GM12874 (cell line): ENCODE measurements around the gene CELSR3.

Experiments used
- CTCF ChIP-seq: IDR thresholded peaks from 2 replicates; pipeline ENCODE4 v1.5.1; 2011; ENCODE audit warnings: low read depth, mild to moderate bottlenecking, control low read depth, low read length, moderate library complexity; ENCODE audit not compliant: insufficient read depth

CELSR3 gene

DNA sequence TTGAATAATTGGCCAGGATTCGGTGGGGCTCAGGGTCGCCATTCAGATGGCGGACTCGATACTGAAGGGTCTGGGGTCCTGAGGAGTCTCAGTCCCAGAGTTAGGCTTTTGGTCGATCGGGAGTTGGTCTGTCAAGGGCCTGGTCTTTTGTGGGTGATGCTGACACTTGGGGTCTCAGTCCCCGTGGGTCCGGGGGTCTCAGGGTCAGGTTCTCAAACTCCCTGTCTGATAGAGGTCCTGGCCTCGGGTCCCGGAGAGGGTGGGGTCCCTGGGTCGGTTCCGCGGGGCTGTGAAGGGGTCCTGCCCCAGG is 22.6 kb upstream of the CELSR3 start:
- no peak for TF ChIP-seq CTCF

- TF ChIP-seq CTCF, result no peak
Measured at GRCh38 chr3:48684480-48685143, 21.9 kb upstream of the CELSR3 start.

DNA sequence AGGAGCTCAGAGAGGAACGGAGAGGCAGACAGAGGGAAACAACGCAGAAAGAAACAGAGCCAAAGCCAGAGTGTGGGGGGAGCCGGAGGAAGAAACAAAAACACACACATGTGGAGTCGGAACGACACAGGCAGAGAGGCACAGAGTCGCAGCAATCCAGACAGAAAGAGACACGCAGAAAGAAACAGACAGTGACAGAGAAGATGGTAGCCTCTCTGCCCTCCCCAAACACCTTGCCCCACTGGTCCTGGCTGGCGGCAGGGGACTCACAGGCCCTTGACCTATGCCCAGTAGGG is 21.3 kb upstream of the CELSR3 start:
- no peak for TF ChIP-seq CTCF

DNA sequence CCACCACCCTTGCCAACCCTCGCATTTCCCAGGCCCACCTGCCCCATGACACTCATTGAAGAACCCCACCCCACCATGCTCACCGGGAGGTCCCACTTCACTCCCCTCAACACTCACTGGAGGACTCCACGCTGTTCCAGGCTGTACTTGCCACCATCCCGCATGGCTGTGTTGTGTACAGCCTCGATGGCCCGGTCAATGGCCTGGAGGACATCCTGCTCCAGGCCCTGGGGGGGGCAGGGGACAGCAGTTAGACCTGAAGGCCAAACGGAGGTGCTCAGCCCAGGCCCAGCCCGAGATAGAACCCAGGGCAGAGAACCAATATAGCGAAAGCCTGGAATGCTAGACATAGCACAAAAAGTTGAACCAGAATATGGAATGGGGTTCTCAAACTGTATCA is 20.1 kb upstream of the CELSR3 start:
- TF ChIP-seq CTCF, result no peak

- TF ChIP-seq CTCF, result no peak
Measured at GRCh38 chr3:48681974-48682610, 19.4 kb upstream of the CELSR3 start.

DNA sequence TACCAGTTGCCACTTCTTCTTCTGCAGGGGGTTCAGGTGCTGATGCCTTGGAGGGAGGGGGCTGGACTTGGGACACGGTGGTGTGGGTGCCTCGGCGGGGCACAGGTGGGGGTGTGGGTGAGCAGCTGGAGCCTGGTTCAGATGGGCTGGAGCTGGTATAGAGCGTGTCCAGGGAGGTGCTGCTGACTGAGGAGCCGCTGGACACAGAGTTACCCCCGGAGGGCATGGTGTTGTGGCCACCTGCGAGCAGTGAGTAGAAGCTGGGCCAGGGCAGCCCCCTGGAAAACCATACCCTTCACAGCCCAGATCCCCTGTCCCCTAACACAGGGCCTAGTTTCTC is 18.8 kb upstream of the CELSR3 start:
- no peak for TF ChIP-seq CTCF

- TF ChIP-seq CTCF, result no peak
Measured at GRCh38 chr3:48680811-48681540, 18.3 kb upstream of the CELSR3 start.
